Activated naive CD8-positive, alpha-beta T cell treated with anti-CD3 and anti-CD28 coated beads, Interleukin-2, amount 50 U/mL, for 16 hours (primary cell): ENCODE data around the gene EEF1G.
"Not testable (repeated sequence)": the region's sequence is repeated elsewhere in the genome, so short reads cannot be mapped to it uniquely, and the experiment has no call there.

Experiments
- DNase-seq: peaks from one replicate; pipeline ENCODE4 v3.0.0-alpha.2; 2020; ENCODE audit warnings: low read depth, low spot score

The EEF1G gene

DNA sequence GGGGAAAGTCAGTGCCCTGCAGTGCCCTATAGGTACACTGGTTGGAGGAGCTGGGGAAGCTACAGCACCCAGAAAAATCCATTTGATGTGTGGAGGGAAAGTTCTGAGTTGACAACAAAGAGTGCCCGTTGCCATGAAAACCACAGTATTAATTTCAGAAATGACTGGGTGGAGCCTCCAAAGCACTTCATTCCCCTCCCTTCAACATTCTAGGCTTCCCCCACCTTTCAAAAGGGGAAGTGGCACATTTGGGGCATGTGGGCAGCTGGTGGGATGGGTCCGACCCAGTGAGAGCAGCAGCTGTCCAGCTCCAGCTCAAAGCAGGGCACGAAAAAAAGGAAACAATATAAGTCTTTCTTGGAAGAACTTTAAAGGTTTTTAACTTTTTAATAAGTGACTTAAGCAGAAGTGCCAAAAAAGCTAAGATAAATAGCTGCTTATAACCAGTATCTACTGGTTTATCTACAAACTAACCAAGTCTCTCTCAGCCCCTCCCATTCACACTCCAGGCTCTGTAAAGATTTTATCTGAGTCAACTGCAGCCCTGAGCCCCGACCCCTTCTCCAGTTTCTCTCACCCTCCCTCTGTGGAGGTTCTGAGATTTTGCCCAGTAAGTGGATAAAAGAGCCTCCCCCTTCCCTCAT lies 18.1 kb downstream of the EEF1G start:
- no peak for DNase-seq

DNA sequence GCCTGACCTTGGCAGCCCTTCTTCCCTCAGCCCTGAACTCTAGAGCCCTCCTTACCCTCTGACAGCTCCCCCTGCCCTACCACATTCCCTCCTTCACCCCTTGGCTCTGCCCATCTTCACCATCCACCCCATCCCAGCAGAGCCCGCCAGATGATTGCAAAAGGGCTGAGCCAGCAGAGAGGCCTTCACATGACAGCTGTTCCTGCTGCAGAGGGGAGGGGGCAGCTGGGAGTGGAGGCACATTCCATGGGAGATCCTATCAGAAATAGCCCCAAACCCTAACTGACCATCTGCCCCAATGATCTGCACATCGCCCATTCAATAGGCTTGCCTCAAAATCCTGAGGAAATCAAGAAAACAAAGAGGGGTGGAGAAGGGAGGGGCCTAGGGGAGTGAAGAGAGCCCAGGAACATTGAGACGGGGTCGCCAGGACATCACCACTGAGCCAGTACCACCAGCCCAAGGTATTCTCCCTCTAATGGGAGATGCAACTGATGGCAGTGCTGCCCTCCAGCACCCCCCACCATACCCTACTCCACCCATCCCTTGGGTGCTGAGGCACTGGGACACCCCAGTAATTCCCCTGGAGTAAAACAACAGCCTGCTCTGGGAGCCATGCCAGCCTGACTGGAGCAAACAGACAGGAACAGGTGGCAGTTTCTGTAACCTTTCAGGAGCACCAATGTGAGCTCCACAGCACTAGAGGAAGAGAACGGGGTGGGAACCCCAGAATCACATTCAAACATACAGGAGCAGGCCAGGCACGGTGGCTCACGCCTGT lies 19.1 kb downstream of the EEF1G start:
- no peak for DNase-seq

DNA sequence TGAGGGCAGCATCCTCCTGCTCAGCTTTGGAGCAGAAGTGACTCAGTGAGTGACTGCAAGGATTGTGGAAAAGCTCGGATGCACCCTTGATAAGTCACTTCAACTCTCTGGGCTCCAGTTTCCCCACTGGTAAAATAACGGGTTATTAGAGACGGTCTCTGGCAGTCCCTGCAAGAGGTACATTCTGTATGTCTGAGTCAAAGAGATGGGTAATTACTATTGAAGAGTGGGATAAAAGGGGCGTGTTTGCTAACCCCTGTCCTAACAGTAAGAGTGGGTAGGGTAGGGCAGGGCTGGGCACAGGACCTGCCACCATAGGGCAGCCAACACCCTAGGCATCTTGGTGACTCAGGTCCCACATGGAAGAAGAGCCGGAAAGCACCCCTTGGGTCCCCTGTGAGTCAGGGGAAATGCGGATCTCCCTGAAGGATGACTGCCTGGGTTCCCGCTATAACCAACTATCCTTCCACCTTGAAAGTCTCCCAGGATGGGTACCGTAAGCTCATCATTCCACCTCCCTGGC lies 19.8 kb downstream of the EEF1G start:
- no peak for DNase-seq

DNA sequence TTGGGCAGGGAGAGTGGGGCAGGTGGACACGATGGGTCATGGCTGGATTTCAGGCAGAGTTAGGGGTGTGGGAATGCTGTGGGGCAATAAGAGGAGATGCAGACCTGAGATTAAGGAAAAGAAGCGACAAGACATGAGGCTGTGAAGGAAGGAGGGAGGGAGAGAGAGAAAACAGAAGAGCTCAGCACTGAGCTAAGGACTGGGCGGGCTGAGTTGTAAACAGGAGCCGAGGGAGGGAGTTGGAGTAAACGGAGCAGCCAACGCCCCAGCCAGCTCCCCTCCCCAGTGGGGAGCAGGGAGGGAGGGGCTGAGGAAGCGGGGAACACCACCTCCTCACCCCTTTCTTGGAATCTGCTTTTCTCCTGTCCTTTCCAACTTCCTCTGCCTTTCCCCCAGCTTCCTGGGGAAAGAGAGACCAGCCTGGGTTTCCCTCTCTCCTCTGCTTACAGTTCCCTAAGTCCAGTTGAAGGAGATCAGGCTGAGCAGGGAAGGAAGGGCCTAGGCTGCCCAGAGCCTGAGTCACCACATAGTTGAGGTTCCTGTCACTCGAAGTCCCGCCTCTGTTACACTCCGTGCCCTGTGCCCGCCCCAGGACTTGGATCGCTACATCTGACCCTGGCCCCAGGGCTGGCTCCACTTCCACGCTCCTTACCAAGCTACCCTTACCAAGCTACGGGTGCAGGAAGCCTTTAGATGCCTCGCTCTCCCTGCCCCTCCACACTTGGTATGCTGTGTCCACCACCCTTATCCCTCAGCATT lies 20.4 kb downstream of the EEF1G start:
- DNase-seq: no peak

DNA sequence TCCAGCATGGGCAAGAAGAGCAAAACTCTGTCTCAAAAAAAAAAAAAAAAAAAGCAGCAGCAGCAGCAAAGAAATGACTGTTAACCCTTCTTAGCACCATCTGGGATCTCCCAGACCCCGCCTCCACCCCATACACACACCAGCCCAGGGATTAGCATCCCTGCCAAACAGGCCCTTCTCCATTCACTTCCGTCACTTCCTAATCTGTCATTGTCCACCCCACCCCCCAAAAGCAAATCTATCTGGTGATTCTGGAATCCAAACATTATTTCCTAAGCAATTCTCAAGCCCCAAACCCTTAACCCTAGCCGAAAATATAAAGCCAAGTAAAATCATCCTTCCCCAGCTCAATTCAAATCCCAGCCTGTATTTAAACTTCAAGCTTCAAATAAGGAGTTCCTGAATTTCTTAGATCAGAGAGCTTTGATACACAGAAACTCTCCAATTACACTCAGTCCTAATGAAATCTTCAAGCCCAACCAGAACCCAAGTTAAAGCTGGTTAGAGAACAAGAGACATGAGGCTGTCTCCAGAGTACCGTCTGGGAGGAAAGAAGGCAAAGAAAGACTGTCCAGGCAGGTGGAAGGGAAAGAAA lies 21.1 kb downstream of the EEF1G start:
- DNase-seq: no peak

DNA sequence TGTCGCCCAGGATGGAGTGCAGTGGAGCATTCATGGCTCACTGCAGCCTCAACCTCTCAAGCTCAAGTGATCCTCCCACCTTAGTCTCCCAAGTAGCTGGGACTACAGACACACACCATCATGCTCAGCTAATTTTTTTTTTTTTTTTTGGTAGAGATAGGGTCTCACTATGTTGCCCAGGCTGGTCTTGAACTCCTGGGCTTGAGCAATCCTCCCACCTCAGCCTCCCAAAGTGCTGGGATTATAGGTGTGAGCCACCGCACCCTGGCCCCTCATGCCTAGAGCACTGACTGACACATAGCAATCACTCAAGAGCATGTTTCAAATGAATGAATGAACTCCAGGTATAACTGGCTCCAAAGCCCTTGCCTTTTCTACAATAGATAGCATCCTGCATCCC lies 23.2 kb downstream of the EEF1G start:
- DNase-seq: not testable (repeated sequence)

DNA sequence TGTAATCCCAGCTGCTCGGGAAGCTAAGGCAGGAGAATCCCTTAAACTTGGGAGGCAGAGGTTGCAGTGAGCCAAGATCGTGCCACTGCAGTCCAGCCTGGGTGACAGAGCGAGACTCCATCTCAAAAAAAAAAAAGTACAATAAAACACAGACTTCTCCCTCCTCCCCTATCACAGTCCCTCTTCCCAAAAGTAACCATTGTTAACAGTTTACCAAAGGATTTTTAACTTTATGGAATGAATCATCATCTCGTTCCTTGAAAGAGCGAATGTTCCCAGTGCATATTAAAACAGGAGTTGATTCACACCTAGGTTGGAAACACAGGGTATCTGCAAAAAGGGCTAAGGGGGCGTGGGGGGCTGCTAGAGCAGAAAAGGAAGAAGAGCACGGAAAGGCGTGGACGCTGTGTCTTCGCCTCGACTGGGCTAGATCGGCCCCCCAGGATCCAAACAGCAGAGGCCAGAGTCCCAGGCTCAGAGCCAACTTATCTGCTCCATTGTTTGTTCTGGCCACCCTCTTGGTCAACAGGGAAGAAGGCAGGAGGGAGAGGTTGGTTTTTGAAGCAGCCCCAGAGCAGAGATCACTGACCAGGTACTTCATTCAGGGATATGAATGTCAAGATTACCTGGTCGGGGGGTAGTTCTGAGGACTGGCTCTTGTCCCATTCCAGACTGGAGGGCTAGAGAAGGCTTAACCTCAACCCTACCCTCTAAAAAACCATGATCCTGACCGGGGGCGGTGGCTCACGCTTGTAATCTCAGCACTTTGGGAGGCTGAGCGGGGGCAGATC lies 25.0 kb downstream of the EEF1G start:
- DNase-seq: no peak

DNA sequence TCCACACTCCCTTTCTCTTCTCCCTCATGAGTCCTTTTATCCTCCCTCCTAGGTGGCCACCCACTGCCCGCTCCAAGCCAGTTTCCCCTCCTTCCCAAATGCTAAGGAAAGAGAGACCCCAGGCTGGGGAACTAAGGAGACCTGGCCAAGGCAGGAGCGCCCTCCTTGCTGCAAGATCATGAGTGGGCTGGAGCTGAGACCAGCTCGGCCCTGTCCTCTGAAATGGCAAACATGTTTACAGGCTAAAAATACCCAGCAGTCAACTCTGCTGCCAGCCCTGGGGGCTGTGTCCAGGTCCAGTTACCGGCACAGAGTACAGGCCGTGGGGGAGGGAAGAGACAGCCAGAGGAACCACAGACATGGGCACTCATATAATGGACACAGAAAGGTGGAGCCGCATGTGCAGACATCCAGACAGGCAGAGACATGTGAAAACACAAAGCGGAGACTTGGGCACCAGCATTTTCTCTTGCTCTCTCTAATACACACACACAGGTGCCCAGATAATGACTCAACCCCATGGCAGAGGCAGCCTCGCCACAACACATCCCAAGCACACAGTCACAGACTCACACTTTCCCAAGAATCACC lies 25.9 kb downstream of the EEF1G start:
- no peak for DNase-seq

DNA sequence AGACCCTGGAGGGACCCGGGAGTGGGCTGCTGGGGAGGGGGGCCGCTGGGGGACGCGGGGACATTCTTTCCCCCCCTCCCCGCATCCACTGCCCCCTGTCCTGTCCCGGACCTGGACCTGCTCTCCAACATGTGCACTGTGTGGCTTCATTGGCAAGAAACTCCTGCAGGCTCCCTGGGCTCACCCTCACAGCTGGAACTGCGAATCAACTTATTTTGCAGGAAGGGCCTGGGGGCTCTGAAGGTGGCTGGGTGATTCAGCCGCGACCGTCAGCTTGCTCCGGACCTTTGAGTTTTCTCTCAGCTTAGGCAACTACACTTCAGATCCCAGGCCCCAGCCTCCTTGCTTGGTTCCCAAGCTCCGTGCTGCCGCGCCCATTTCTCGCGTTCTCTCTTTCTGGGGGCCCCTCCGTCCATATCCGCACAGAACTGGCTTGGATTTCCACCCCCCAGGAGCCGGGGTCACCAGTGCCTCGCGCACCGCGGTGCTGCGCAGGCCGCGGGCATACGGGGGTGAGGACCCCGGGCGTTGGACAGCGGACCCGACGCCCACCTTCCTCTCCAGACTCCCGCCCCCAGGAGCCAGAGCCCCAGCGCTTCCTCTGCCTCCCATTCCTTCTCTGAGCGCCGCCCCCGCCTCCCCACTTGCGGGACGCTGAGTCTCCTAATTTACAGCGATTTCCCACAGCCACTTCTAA lies 26.6 kb downstream of the EEF1G start:
- DNase-seq: no peak

DNA sequence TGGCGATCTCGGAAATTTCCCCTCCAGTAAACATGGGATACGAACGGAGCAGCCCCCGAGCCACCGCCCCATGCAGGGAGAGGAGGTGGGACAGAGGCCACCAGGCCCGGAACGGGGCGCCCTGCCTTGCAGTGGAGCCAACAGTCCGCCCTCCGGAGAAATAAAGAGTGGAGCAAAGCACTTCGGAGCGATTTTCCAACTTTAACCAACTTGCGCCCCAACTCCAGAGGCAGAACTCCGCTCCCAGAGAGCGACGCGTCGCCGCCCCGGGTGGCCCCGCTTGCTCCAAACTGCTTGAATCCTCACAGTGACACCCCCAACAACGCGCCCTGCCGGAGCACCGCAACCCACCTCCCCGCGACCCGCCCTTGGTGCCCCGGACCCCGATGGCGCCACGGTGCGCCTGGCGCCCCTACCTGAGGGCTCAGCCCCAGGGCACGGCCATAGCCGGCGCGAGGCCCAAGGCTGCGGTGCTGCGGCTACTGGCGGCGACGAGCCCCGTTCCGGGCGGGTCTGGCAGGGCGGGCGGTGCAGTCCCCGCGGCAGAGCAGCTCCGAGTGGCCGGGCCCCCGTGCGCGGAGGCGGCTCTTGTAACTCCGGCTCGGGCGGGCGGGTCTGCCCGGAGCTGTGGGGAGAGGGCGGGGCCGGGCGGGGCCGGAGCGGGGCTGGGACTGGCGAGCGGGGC lies 27.3 kb downstream of the EEF1G start, which contains the start of gene AHNAK:
TSS of gene AHNAK (minus strand) at position 563 of the 685 bp plus-strand sequence. CDS start 10,708 bp downstream, outside the sequence.
- no peak for DNase-seq

DNA sequence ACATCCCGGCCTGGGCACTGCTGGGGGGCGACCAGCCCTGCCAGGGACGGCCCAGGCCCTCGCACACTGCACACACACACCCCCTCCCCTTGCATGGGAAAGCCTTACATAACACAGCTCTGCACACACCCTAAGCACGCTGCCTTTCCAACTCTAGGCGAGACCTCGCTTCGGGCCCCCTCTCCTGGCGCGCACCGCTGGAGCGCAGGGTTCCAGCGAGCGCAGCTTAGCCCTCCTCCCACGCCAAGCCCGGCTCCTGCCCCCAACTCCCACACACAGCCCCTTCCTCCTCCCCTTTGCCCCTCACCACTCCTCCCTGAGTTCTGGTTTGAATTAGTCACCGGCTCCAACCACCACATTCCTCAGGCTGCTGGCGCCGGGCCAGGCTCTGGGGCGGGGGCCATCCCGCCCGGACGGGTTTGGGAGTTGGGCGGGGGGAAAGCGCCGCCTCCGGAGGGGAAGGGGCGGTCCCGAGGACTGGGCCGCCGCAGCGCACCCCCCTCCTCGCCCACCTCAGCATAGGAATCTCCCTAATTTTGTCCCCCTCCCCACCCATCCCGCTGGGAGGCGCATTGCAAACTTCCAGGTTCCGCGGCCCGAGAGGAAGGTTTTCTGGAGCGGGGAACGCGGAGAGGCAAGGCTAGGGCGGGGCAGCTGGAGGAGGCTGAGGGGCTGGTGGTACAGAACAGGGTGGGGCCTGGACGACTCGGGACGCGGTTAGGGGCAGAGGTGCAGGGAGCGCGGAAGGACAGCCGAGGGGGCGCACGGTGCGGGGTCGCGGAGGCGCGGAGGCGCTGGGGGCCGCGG lies 28.1 kb downstream of the EEF1G start:
- DNase-seq: no peak

DNA sequence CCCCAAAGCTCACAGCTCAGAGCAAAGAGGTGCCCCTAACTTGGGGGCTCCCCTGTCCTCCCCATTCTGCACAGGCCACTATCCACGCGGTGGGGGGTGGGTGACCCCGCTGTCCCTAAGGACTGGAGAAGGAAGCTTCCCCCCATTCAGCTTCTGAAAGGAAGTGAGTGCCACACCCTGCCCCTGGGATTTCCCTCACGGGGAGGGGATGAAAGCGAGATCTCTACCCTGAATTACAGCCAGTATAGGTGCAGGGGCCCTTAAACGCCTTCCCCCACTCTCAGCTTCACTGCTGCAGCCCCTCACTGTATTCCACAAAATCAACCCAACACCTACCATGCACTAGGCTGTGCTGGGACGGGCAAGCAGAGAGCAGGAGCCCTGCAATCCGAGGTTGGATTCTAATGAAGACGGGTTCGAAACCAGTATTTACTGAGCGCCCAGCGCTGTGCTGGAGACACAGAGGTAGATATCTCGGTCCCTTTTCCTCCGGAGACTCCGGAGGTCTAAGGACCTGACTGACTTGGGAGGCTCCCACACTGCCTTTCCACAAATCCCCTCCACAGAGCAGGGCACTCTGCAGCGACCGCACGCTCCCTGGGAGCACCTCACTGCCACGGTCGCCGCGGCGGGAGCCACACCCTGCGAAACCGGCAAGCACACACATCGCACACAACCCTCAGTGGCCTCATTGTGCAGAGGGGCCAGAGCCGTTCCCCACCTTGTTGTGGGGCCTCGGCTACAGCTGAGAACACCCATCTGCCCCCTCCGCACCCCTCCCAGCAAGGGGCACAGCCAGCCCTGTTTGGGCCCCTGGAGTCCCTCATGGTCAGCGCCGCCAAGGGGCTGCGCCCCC lies 28.9 kb downstream of the EEF1G start:
- DNase-seq: no peak

DNA sequence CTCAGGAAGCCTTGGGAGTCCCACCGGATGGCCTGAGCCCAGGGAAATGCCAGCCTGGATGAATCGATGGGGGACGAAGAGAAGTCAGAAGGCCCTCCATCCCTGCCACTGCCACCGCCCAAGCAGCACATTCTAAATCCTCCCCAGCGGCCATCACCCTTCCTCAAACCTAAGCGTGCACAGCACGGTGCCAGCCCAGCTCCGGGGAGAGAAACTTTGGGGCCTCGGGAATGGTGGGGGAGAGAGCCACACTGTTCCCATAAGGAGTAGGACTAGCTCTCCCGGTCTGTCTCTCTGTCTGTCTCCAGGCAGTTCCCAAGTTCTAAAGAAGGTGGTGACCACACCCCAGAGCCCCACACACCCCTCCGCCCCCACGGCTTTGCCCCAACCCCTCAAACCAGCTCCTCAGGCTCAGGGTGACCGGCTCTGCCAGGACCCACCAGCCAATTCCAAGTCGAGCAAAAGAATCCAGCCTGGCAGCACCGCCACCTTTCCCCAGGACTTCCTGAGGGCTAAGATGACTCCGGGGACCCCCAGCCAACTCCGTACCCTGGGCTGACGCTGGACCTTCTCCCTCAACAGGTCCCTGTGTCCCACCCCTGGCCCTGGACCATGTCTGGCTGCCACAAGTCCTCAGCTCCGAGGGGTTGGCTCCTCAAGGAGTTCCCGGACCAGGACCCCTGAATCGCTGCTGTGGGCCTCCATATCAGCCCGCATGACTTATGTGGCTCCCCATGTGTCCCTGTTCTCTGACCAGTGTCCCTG lies 29.8 kb downstream of the EEF1G start:
- DNase-seq: no peak

DNA sequence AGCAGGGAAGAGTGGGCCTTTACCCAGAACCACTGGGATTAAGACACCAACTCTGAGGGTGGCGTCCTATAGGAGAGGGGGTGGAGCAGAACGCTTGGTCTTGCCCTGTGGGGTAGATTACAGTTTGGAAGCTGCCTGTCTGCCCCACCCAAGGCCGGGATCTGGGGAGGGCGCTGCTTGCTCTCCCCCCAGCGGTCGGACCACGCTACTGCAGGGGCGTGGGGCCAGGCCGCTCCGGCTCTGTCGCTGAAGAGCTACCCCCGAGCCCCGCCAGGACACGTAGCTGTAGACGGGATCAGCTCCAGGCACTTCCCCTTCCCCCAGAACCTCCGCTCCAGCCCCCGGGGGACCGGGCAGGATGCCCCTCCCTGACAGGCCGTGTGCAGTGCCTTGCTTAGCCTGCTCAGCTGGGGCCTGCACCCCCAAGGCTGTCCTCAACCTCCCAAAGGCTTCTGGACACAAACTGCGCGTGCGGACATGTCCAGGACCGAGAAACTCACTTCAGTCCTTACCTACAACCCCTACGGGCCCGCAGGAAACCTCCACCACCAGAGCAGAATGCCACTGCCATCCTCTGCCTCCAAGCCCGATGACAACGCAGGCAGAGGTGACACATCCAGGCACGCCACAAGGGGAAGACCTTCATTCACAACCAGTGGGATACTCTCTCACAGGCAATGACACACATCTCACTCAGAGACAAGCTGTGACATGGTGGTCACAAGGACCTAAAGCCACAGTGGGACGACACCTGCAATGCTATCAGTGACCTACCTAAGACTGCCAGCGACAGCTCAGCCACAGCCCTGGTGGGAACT lies 30.7 kb downstream of the EEF1G start:
- DNase-seq: peak; percentile 53

DNA sequence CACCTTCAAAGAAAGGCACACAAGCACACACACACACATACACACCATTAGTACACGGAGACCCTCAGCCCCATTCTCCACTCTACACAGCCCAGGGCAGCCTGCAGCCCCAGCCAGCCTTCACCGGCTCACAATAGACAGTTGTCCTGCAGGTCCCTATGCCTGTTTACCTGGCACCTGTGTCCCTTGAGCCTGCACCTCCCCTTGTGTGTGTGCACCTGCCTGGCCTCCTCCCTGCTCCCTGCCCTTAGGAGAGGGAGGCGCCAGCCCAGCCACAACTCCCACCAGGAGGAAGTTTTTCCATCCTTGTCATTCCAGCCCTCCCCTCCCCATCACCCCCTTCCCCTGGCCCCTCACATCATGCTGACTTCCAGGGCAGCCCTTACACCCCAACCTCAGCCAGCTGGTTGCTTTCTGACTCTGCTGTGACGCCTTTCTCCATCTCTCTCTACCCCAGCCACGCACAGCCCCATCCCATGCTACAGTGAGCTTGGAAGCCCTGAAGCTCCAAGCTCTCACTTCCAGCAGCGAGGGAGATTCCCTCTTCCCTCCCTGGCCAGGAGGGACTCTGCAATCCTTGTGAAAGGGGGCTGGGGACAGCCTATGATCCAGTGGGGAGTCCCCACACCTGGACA lies 31.5 kb downstream of the EEF1G start:
- no peak for DNase-seq
